Ishikawa (cell line): ENCODE measurements around the gene COPZ1.

Source experiments
- EP300 ChIP-seq: IDR thresholded peaks from 2 replicates; pipeline ENCODE4 v1.6.1; 2012; ENCODE audit warnings: borderline replicate concordance
- NFIC ChIP-seq: IDR thresholded peaks from 2 replicates; pipeline ENCODE4 v1.6.1; 2012
- TCF12 ChIP-seq: IDR thresholded peaks from 2 replicates; pipeline ENCODE4 v1.6.1; 2012; ENCODE audit warnings: low read depth
- TEAD4 ChIP-seq: IDR thresholded peaks from 2 replicates; pipeline ENCODE4 v1.6.1; 2012
- YY1 ChIP-seq: IDR thresholded peaks from 2 replicates; pipeline ENCODE4 v1.6.1; 2012; ENCODE audit warnings: low read depth
- TF ChIP-seq, protein P1 (sequence below): IDR thresholded peaks from 2 replicates; pipeline ENCODE4 v1.6.1; 2012
- TF ChIP-seq, protein P2 (sequence below): IDR thresholded peaks from 2 replicates; pipeline ENCODE4 v1.6.1; 2012; ENCODE audit warnings: low read depth, mild to moderate bottlenecking

DNA sequence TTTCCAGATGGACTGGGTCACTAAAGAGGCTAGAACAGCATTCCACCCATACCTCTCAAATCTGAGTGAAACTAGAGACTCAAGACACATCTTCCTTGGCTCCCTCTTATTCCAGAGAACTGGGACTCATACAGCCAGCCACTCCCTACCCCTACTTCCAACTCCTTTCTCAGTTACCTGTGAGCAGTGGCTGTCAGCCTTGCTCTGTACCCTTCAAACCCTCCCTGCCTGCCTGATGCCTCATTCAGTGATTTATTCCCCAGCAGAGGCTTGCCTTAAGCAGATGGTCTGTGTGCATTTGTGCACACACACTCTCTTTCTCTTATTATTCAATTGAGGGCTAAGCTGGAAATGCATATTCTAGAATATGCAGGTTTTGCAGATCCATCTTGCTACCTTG is 24.7 kb downstream of the COPZ1 start:
- TF ChIP-seq TCF12 (no peak), NFIC (no peak), TEAD4 (no peak), EP300 (no peak), YY1 (no peak)
- TF ChIP-seq, protein P1, sequence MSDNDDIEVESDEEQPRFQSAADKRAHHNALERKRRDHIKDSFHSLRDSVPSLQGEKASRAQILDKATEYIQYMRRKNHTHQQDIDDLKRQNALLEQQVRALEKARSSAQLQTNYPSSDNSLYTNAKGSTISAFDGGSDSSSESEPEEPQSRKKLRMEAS, result no peak
- TF ChIP-seq, protein P2, sequence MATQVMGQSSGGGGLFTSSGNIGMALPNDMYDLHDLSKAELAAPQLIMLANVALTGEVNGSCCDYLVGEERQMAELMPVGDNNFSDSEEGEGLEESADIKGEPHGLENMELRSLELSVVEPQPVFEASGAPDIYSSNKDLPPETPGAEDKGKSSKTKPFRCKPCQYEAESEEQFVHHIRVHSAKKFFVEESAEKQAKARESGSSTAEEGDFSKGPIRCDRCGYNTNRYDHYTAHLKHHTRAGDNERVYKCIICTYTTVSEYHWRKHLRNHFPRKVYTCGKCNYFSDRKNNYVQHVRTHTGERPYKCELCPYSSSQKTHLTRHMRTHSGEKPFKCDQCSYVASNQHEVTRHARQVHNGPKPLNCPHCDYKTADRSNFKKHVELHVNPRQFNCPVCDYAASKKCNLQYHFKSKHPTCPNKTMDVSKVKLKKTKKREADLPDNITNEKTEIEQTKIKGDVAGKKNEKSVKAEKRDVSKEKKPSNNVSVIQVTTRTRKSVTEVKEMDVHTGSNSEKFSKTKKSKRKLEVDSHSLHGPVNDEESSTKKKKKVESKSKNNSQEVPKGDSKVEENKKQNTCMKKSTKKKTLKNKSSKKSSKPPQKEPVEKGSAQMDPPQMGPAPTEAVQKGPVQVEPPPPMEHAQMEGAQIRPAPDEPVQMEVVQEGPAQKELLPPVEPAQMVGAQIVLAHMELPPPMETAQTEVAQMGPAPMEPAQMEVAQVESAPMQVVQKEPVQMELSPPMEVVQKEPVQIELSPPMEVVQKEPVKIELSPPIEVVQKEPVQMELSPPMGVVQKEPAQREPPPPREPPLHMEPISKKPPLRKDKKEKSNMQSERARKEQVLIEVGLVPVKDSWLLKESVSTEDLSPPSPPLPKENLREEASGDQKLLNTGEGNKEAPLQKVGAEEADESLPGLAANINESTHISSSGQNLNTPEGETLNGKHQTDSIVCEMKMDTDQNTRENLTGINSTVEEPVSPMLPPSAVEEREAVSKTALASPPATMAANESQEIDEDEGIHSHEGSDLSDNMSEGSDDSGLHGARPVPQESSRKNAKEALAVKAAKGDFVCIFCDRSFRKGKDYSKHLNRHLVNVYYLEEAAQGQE, result no peak
